GM10847 (cell line): Measurements from ENCODE around the gene IMPG2.

Experiments
- POLR2A ChIP-seq: IDR thresholded peaks from 2 replicates; pipeline ENCODE4 v1.6.1; 2011; ENCODE audit not compliant: insufficient read length; ENCODE audit errors: extremely low read depth

The IMPG2 gene

GRCh38 chr3:101223016-101223415, 97.4 kb downstream of the IMPG2 start:
- TF ChIP-seq POLR2A: no peak

- no peak for TF ChIP-seq POLR2A
Observed at GRCh38 chr3:101219842-101220560, 100.4 kb downstream of the IMPG2 start.

- no peak for TF ChIP-seq POLR2A
Observed at GRCh38 chr3:101217472-101218245, 102.7 kb downstream of the IMPG2 start.

GRCh38 chr3:101216710-101217465, 103.5 kb downstream of the IMPG2 start:
- TF ChIP-seq POLR2A: no peak

GRCh38 chr3:101212730-101213129, 107.6 kb downstream of the IMPG2 start:
- no peak for TF ChIP-seq POLR2A

GRCh38 chr3:101204246-101204645, 116.1 kb downstream of the IMPG2 start:
- no peak for TF ChIP-seq POLR2A

- no peak for TF ChIP-seq POLR2A
Observed at GRCh38 chr3:101203411-101203810, 117.0 kb downstream of the IMPG2 start.

- TF ChIP-seq POLR2A: no peak
Observed at GRCh38 chr3:101202640-101203039, 117.7 kb downstream of the IMPG2 start.

- TF ChIP-seq POLR2A: no peak
Observed at GRCh38 chr3:101200461-101200860, 119.9 kb downstream of the IMPG2 start.

- TF ChIP-seq POLR2A: no peak
Observed at GRCh38 chr3:101195951-101196713, 124.2 kb downstream of the IMPG2 start.

- no peak for TF ChIP-seq POLR2A
Observed at GRCh38 chr3:101194392-101194791, 126.0 kb downstream of the IMPG2 start.

GRCh38 chr3:101193957-101194356, 126.4 kb downstream of the IMPG2 start:
- TF ChIP-seq POLR2A: no peak

GRCh38 chr3:101189796-101190195, 130.6 kb downstream of the IMPG2 start:
- no peak for TF ChIP-seq POLR2A

- no peak for TF ChIP-seq POLR2A
Observed at GRCh38 chr3:101189176-101189575, 131.2 kb downstream of the IMPG2 start.

GRCh38 chr3:101185341-101185740, 135.0 kb downstream of the IMPG2 start:
- TF ChIP-seq POLR2A: no peak

GRCh38 chr3:101184111-101184510, 136.3 kb downstream of the IMPG2 start:
- no peak for TF ChIP-seq POLR2A

- no peak for TF ChIP-seq POLR2A
Observed at GRCh38 chr3:101183151-101183550, 137.2 kb downstream of the IMPG2 start.
